HG03280 (cell line): ENCODE results near the gene CATSPER1.
"Not testable (repeated sequence)": the region's sequence is repeated elsewhere in the genome, so short reads cannot be mapped to it uniquely, and the experiment has no call there.

ENCODE experiments used
- ATAC-seq: cut with Tn5 transposase; IDR thresholded peaks from one replicate; pipeline ENCODE4 v1.9.1; 2021; ENCODE audit warnings: mild to moderate bottlenecking, moderate library complexity; ENCODE audit not compliant: unreplicated experiment

The CATSPER1 gene

GRCh38 chr11:66020618-66021357 lies 5.5 kb downstream of the CATSPER1 start:
- ATAC-seq, result no peak

- ATAC-seq, result no peak
These were observed 6.1 kb downstream of the CATSPER1 start for GRCh38 chr11:66020212-66020611.

- ATAC-seq, result no peak
These were observed 9.0 kb downstream of the CATSPER1 start for GRCh38 chr11:66017321-66017720.

- no peak for ATAC-seq
These were observed 9.5 kb downstream of the CATSPER1 start for GRCh38 chr11:66016793-66017177.

GRCh38 chr11:66015936-66016792 lies 10.1 kb downstream of the CATSPER1 start:
- no peak for ATAC-seq

GRCh38 chr11:66015454-66015881 lies 10.8 kb downstream of the CATSPER1 start:
- ATAC-seq, result no peak

GRCh38 chr11:66014804-66015453 lies 11.3 kb downstream of the CATSPER1 start:
- no peak for ATAC-seq

- ATAC-seq, result no peak
These were observed 12.5 kb downstream of the CATSPER1 start for GRCh38 chr11:66013762-66014100.

- no peak for ATAC-seq
These were observed 13.1 kb downstream of the CATSPER1 start for GRCh38 chr11:66012946-66013761.

GRCh38 chr11:66012371-66012945 lies 13.8 kb downstream of the CATSPER1 start:
- ATAC-seq, result no peak

GRCh38 chr11:66011785-66012303 lies 14.4 kb downstream of the CATSPER1 start, which contains the start of gene CST6:
Gene CST6 (plus strand): TSS chr11:66012008. CDS start chr11:66012045, 37 bp downstream.
- no peak for ATAC-seq

GRCh38 chr11:66011239-66011784 lies 15.0 kb downstream of the CATSPER1 start:
- no peak for ATAC-seq

- not testable (repeated sequence) for ATAC-seq
These were observed 16.2 kb downstream of the CATSPER1 start for GRCh38 chr11:66010036-66010435.

- no peak for ATAC-seq
These were observed 17.7 kb downstream of the CATSPER1 start for GRCh38 chr11:66008468-66009101.

GRCh38 chr11:66008095-66008467 lies 18.2 kb downstream of the CATSPER1 start:
- no peak for ATAC-seq

- no peak for ATAC-seq
These were observed 19.1 kb downstream of the CATSPER1 start for GRCh38 chr11:66007201-66007634.

- ATAC-seq, result no peak
These were observed 19.4 kb downstream of the CATSPER1 start for GRCh38 chr11:66006891-66007176.

- no peak for ATAC-seq
These were observed 20.0 kb downstream of the CATSPER1 start for GRCh38 chr11:66006134-66006890.

- no peak for ATAC-seq
These were observed 22.1 kb downstream of the CATSPER1 start for GRCh38 chr11:66004186-66004585.
